HepG2 (cell line): ENCODE data around the gene CDK5RAP1. TPM values are rescaled to one million over a fixed set of nuclear protein-coding genes. Genes with fewer than 3 reads are reported as not detected.
A peak's percentile ranks its signal among the peaks of the same experiment; 100 is the strongest.

ENCODE experiments used
- FIP1L1 ChIP-seq: fragments of 200-400 bp; formaldehyde crosslinking; IDR thresholded peaks from 2 replicates; pipeline ENCODE4 v1.6.1; 2018; ENCODE audit warnings: low read depth, mild to moderate bottlenecking, low read length, moderate library complexity, borderline replicate concordance; ENCODE audit not compliant: insufficient read depth
- FOXA1 ChIP-seq, 2 experiments: fragments of 450-650 bp in 1 of 2; sonication (generic) in 1 of 2; formaldehyde crosslinking in 1 of 2; IDR thresholded peaks; 2 replicates each; pipeline versions ENCODE4 v1.4.0 to v1.6.1; 2016 to 2020; ENCODE audit warnings: missing genetic modification reagents in 1 of 2
- GFI1 ChIP-seq: sonication (generic); formaldehyde crosslinking; IDR thresholded peaks from 2 replicates; pipeline ENCODE4 v1.5.0; 2020; ENCODE audit warnings: missing genetic modification reagents, mild to moderate bottlenecking, borderline replicate concordance
- HNRNPL ChIP-seq: fragments of 200-400 bp; formaldehyde crosslinking; IDR thresholded peaks from 2 replicates; pipeline ENCODE4 v1.6.1; 2017; ENCODE audit warnings: mild to moderate bottlenecking, low read depth, low read length
- IRF2 ChIP-seq: IDR thresholded peaks from 2 replicates; pipeline ENCODE4 v1.6.1; 2018; ENCODE audit warnings: missing genetic modification reagents, missing compliant biosample characterization
- KLF11 ChIP-seq: IDR thresholded peaks from 2 replicates; pipeline ENCODE4 v1.6.1; 2016; ENCODE audit warnings: missing compliant biosample characterization
- KLF12 ChIP-seq: sonication (generic); formaldehyde crosslinking; IDR thresholded peaks from 2 replicates; pipeline ENCODE4 v1.4.0; 2020; ENCODE audit warnings: missing genetic modification reagents, borderline replicate concordance
- NONO ChIP-seq, 2 experiments: fragments of 450-650 bp in 1 of 2; sonication (generic) in 1 of 2; formaldehyde crosslinking in 1 of 2; IDR thresholded peaks in 1 of 2; conservative IDR thresholded peaks in 1 of 2; 2 replicates each; pipeline versions ENCODE4 v1.6.1 to v1.8.0; 2017 to 2022; ENCODE audit warnings: mild to moderate bottlenecking in 1 of 2, missing genetic modification reagents in 1 of 2, moderate library complexity in 1 of 2
- PITX1 ChIP-seq: sonication (generic); formaldehyde crosslinking; IDR thresholded peaks from 2 replicates; pipeline ENCODE4 v1.5.1; 2020; ENCODE audit warnings: mild to moderate bottlenecking, missing genetic modification reagents
- PTBP1 ChIP-seq: fragments of 200-400 bp; formaldehyde crosslinking; IDR thresholded peaks from 2 replicates; pipeline ENCODE4 v1.6.1; 2018; ENCODE audit warnings: low read length, low read depth; ENCODE audit not compliant: poor library complexity, severe bottlenecking
- SIX4 ChIP-seq: sonication (generic); formaldehyde crosslinking; IDR thresholded peaks from 2 replicates; pipeline ENCODE4 v1.4.0; 2020; ENCODE audit warnings: missing genetic modification reagents
- SOX13 ChIP-seq, 3 experiments: fragments of 450-650 bp in 1 of 3; sonication (generic) in 1 of 3; formaldehyde crosslinking in 1 of 3; IDR thresholded peaks in 2 of 3; conservative IDR thresholded peaks in 1 of 3; 2 replicates each; pipeline versions ENCODE4 v1.5.0 to v1.6.1; 2016 to 2020; ENCODE audit warnings: antibody characterized with exemption in 1 of 3, mild to moderate bottlenecking in 1 of 3, missing compliant biosample characterization in 1 of 3, missing genetic modification reagents in 1 of 3, moderate library complexity in 1 of 3
- THAP11 ChIP-seq: IDR thresholded peaks from 2 replicates; pipeline ENCODE4 v1.6.1; 2016; ENCODE audit warnings: missing biosample characterization, missing genetic modification reagents
- YY1 ChIP-seq: IDR thresholded peaks from 2 replicates; pipeline ENCODE4 v1.6.1; 2011; ENCODE audit warnings: low read length, low read depth, moderate library complexity, mild to moderate bottlenecking; ENCODE audit not compliant: insufficient read depth, insufficient replicate concordance
- ZFP36 ChIP-seq: fragments of 150-350 bp; IDR thresholded peaks from 2 replicates; pipeline ENCODE4 v1.6.1; 2018; ENCODE audit warnings: borderline replicate concordance, low read length, low read depth; ENCODE audit not compliant: partially characterized antibody
- ZNF207 ChIP-seq: fragments of 450-650 bp; IDR thresholded peaks from 2 replicates; pipeline ENCODE4 v1.6.1; 2016; ENCODE audit warnings: antibody characterized with exemption, borderline replicate concordance
- ZNF260 ChIP-seq: sonication (generic); formaldehyde crosslinking; IDR thresholded peaks from 2 replicates; pipeline ENCODE4 v1.4.0; 2020; ENCODE audit warnings: missing genetic modification reagents, low read depth, mild to moderate bottlenecking, borderline replicate concordance
- ZNF451 ChIP-seq: sonication (generic); formaldehyde crosslinking; IDR thresholded peaks from 2 replicates; pipeline ENCODE4 v1.5.0; 2020; ENCODE audit warnings: mild to moderate bottlenecking, missing genetic modification reagents
- ZNF605 ChIP-seq: sonication (generic); formaldehyde crosslinking; IDR thresholded peaks from 2 replicates; pipeline ENCODE4 v1.8.0; 2022; ENCODE audit warnings: mild to moderate bottlenecking, missing genetic modification reagents
- ZNF616 ChIP-seq: sonication (generic); formaldehyde crosslinking; IDR thresholded peaks from 2 replicates; pipeline ENCODE4 v1.5.0; 2020; ENCODE audit warnings: low read depth, mild to moderate bottlenecking, missing genetic modification reagents
- ZNF768 ChIP-seq: sonication (generic); formaldehyde crosslinking; IDR thresholded peaks from 2 replicates; pipeline ENCODE4 v1.4.0; 2020; ENCODE audit warnings: missing genetic modification reagents
- polyA plus RNA-seq, 8 experiments: library from polyadenylated mRNA; depleted of rRNA in 3 of 8; stranded (reverse) in 7 of 8; unstranded in 1 of 8; fragments of >200 nt; fragmentation: Illumina TruSeq in 4 of 8; extraction: Trizol in 4 of 8; gene quantifications; 2 replicates each; pipeline versions ENCODE4 v1.2.1 to v1.2.3, GENCODE V29; 2011 to 2016; ENCODE audit warnings: low read depth in 4 of 8, missing spikeins in 1 of 8, mixed read lengths in 1 of 8; ENCODE audit not compliant: insufficient read depth in 1 of 8
- total RNA-seq, 5 experiments: library from RNA; depleted of rRNA; stranded (reverse); fragments of >200 nt; fragmentation: Illumina TruSeq; extraction: Trizol; gene quantifications; 2 replicates each; pipeline ENCODE4 v1.2.3, GENCODE V29; 2016; ENCODE audit warnings: low read depth in 1 of 5
- TF ChIP-seq, protein P1 (sequence below): sonication (generic); formaldehyde crosslinking; IDR thresholded peaks from 2 replicates; pipeline ENCODE4 v1.9.0; 2021; ENCODE audit warnings: missing genetic modification reagents, borderline replicate concordance
- TF ChIP-seq, protein P2 (sequence below): sonication (generic); formaldehyde crosslinking; IDR thresholded peaks from 2 replicates; pipeline ENCODE4 v1.8.0; 2022; ENCODE audit warnings: mild to moderate bottlenecking, missing genetic modification reagents
- TF ChIP-seq, protein P3 (sequence below): IDR thresholded peaks from 2 replicates; pipeline ENCODE4 v1.6.1; 2012; ENCODE audit warnings: inconsistent platforms

Gene CDK5RAP1
- total and polyA plus RNA-seq, 2 of the 13 experiments (the other 11 are each of a cell fraction or from before 2014, with no cell fraction given), result 53.6 to 98.2 TPM

DNA sequence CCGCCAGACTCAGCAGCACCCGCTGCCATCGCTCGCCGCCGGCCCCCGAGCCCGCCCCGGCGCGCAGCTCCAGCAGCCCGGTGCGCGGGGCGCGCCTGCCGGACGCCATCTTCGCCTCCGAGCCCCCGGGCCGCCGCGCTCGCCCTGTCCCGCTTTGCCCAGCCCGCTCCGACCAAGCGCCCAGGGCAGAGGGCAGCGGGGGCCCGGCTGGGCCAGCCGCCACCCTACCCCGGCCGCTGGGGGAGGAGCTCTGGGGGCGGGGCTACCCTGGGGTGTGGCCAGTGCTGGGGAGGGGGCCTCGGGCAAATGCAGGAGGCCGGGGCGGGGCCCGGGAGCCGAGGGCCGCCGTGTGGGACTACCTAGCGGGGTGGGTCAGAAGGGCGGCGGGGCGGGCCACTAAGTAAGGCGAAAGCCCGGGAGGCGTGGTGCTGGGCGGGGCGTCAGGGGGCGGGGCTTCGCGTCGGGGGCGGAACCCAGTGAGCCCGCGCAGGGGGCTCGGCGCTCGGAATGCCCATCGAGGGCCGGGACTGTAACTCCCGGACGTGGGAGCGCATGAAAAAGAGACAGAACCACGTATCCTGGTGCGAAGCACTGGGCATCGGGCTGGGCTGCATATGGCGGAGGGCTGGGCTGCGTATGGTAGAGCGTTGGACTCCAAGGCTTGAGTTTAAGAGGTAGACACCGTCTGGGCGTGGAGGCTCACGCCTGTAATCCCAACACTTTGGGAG, 42.4 kb upstream of the CDK5RAP1 start, which contains the start of gene SNTA1 (continued):
- TF ChIP-seq ZNF260 (CRISPR knock-in tag), result no peak
- peak; percentile 65; the same call in 1 of the 2 replicates for TF ChIP-seq KLF11 (CRISPR knock-in tag)
- peak; percentile 29; the same call in 1 of the 2 replicates for TF ChIP-seq THAP11
- TF ChIP-seq FOXA1 (IDR thresholded peaks at IDR 0.05), result no peak
- TF ChIP-seq FOXA1 (CRISPR knock-in tag; IDR thresholded peaks at IDR 0.05), result peak; percentile 23; the same call in 1 of the 2 replicates
- peak; percentile 89 for TF ChIP-seq YY1
- TF ChIP-seq KLF12, result no peak; the same call in 1 of the 2 replicates
- no peak for TF ChIP-seq SIX4 (CRISPR knock-in tag)
- peak; percentile 80 for TF ChIP-seq ZNF451
- TF ChIP-seq ZNF768, result no peak
- TF ChIP-seq, protein P1, sequence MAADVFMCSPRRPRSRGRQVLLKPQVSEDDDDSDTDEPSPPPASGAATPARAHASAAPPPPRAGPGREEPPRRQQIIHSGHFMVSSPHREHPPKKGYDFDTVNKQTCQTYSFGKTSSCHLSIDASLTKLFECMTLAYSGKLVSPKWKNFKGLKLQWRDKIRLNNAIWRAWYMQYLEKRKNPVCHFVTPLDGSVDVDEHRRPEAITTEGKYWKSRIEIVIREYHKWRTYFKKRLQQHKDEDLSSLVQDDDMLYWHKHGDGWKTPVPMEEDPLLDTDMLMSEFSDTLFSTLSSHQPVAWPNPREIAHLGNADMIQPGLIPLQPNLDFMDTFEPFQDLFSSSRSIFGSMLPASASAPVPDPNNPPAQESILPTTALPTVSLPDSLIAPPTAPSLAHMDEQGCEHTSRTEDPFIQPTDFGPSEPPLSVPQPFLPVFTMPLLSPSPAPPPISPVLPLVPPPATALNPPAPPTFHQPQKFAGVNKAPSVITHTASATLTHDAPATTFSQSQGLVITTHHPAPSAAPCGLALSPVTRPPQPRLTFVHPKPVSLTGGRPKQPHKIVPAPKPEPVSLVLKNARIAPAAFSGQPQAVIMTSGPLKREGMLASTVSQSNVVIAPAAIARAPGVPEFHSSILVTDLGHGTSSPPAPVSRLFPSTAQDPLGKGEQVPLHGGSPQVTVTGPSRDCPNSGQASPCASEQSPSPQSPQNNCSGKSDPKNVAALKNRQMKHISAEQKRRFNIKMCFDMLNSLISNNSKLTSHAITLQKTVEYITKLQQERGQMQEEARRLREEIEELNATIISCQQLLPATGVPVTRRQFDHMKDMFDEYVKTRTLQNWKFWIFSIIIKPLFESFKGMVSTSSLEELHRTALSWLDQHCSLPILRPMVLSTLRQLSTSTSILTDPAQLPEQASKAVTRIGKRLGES, result no peak
- TF ChIP-seq ZNF605, result peak; percentile 67; the same call in 1 of the 2 replicates
- no peak for TF ChIP-seq GFI1
- TF ChIP-seq PTBP1, result no peak
- TF ChIP-seq FIP1L1, result no peak
- no peak for TF ChIP-seq PITX1 (CRISPR knock-in tag)
- no peak; the same call in 1 of the 2 replicates for TF ChIP-seq ZNF616 (CRISPR knock-in tag)
- TF ChIP-seq, protein P2, sequence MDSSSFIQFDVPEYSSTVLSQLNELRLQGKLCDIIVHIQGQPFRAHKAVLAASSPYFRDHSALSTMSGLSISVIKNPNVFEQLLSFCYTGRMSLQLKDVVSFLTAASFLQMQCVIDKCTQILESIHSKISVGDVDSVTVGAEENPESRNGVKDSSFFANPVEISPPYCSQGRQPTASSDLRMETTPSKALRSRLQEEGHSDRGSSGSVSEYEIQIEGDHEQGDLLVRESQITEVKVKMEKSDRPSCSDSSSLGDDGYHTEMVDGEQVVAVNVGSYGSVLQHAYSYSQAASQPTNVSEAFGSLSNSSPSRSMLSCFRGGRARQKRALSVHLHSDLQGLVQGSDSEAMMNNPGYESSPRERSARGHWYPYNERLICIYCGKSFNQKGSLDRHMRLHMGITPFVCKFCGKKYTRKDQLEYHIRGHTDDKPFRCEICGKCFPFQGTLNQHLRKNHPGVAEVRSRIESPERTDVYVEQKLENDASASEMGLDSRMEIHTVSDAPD, result no peak
- TF ChIP-seq, protein P3, sequence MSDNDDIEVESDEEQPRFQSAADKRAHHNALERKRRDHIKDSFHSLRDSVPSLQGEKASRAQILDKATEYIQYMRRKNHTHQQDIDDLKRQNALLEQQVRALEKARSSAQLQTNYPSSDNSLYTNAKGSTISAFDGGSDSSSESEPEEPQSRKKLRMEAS, result peak; percentile 68
- peak; percentile 77; the same call in 1 of the 2 replicates for TF ChIP-seq HNRNPL
- TF ChIP-seq ZFP36, result no peak
- no peak for TF ChIP-seq ZNF207
- no peak for TF ChIP-seq SOX13 (IDR thresholded peaks at IDR 0.05)
- TF ChIP-seq SOX13 (CRISPR knock-in tag; conservative IDR thresholded peaks at IDR 0.05 in 1 of 2, IDR thresholded peaks at IDR 0.05 in 1 of 2), result 0 out of 4 replicates have a peak, but pooled peaks of 1 of the 2 experiments have one; percentile 1
- no peak for TF ChIP-seq NONO (IDR thresholded peaks at IDR 0.05)
- no peak; the same call in 1 of the 2 replicates for TF ChIP-seq NONO (CRISPR knock-in tag; conservative IDR thresholded peaks at IDR 0.05)
- no peak for TF ChIP-seq IRF2 (CRISPR knock-in tag)
